Suppressor macrophage treated with lipopolysaccharide for 4 hours (primary cell): ENCODE results near the gene CNFN.
"Not testable (repeated sequence)": the region's sequence is repeated elsewhere in the genome, so short reads cannot be mapped to it uniquely, and the experiment has no call there.

Experiments
- DNase-seq: peaks from one replicate; pipeline ENCODE4 v3.0.0-alpha.2; 2020

CNFN gene

GRCh38 chr19:42348211-42348610, 41.9 kb downstream of the CNFN start:
- no peak for DNase-seq

GRCh38 chr19:42345191-42345812, 44.8 kb downstream of the CNFN start:
- no peak for DNase-seq

- DNase-seq, result no peak
Observed at GRCh38 chr19:42344336-42344893, 45.7 kb downstream of the CNFN start.

GRCh38 chr19:42343344-42344110, 46.6 kb downstream of the CNFN start:
- DNase-seq, result no peak

- not testable (repeated sequence) for DNase-seq
Observed at GRCh38 chr19:42339922-42340321, 50.2 kb downstream of the CNFN start.

- not testable (repeated sequence) for DNase-seq
Observed at GRCh38 chr19:42339126-42339860, 50.8 kb downstream of the CNFN start.
